ENCODE results near the gene CAPZA1.

DNA sequence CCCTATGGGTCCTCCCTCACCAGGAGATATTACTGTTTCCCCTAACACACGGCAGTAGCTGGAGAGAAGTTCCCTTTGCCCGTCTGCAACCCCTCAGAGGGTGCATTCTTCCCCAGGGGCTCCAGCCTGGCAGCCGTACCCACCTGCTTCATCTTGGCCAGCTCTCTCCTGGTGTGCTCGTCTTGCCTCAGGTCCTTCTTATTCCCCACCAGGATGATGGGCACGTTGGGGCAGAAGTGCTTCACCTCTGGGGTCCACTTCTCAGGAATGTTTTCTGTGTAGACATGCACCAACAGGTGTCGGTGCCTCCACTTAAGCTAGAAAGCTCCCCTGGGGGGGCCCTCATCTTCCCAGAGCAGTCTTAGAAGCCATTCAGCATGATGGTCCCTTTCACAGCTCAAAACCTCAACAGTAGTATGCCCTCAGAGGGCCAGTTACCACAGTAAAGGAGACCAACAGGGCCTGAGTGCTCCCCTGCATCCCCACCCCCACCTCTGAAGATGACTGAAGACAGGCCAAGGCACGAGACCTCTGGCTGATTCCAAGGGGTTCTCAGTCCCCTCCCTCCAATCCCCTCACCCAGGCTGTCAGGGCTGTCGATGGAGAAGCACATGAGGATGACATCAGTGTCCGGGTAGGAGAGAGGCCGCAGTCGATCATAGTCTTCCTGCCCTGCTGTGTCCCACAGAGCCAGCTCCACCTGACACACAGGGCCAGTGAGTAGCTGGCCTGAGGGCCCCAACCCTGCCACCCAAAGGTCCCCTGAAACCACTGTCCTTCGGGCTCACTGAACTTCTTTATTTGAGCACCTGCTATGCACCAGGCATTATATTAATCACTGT lies 83.0 kb downstream of the CAPZA1 start:
- TF ChIP-seq, protein P1, sequence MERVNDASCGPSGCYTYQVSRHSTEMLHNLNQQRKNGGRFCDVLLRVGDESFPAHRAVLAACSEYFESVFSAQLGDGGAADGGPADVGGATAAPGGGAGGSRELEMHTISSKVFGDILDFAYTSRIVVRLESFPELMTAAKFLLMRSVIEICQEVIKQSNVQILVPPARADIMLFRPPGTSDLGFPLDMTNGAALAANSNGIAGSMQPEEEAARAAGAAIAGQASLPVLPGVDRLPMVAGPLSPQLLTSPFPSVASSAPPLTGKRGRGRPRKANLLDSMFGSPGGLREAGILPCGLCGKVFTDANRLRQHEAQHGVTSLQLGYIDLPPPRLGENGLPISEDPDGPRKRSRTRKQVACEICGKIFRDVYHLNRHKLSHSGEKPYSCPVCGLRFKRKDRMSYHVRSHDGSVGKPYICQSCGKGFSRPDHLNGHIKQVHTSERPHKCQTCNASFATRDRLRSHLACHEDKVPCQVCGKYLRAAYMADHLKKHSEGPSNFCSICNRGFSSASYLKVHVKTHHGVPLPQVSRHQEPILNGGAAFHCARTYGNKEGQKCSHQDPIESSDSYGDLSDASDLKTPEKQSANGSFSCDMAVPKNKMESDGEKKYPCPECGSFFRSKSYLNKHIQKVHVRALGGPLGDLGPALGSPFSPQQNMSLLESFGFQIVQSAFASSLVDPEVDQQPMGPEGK (CRISPR knock-in tag; IDR thresholded peaks at IDR 0.05; ENCODE audit: borderline replicate concordance): no peak
- TF ChIP-seq, protein P2, sequence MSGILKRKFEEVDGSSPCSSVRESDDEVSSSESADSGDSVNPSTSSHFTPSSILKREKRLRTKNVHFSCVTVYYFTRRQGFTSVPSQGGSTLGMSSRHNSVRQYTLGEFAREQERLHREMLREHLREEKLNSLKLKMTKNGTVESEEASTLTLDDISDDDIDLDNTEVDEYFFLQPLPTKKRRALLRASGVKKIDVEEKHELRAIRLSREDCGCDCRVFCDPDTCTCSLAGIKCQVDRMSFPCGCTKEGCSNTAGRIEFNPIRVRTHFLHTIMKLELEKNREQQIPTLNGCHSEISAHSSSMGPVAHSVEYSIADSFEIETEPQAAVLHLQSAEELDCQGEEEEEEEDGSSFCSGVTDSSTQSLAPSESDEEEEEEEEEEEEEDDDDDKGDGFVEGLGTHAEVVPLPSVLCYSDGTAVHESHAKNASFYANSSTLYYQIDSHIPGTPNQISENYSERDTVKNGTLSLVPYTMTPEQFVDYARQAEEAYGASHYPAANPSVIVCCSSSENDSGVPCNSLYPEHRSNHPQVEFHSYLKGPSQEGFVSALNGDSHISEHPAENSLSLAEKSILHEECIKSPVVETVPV (CRISPR knock-in tag; IDR thresholded peaks at IDR 0.05): no peak
- TF ChIP-seq PPARA (CRISPR knock-in tag; IDR thresholded peaks at IDR 0.05; ENCODE audit: borderline replicate concordance): no peak
- no peak for TF ChIP-seq OSR1 (CRISPR knock-in tag; IDR thresholded peaks at IDR 0.05)
- TF ChIP-seq ZNF70 (CRISPR knock-in tag; IDR thresholded peaks at IDR 0.05): no peak
- no peak for TF ChIP-seq ZFP3 (CRISPR knock-in tag; IDR thresholded peaks at IDR 0.05)
- no peak for TF ChIP-seq ZFP30 (CRISPR knock-in tag; IDR thresholded peaks at IDR 0.05)
- TF ChIP-seq TOX (CRISPR knock-in tag; IDR thresholded peaks at IDR 0.05; ENCODE audit: borderline replicate concordance): no peak
- no peak for TF ChIP-seq ZNF8 (CRISPR knock-in tag; IDR thresholded peaks at IDR 0.05)
- no peak for TF ChIP-seq TCF4 (CRISPR knock-in tag; IDR thresholded peaks at IDR 0.05; ENCODE audit: borderline replicate concordance)
- no peak for TF ChIP-seq ISL1 (CRISPR knock-in tag; IDR thresholded peaks at IDR 0.05)
- TF ChIP-seq ZNF565 (CRISPR knock-in tag; conservative IDR thresholded peaks at IDR 0.05; ENCODE audit: low read depth): no peak
